ENCODE measurements around the gene PLSCR5. TPM values are rescaled to one million over a fixed set of nuclear protein-coding genes. Genes with fewer than 3 reads are reported as not detected.
A peak's percentile ranks its signal among the peaks of the same experiment; 100 is the strongest.

Gene PLSCR5
- total RNA-seq, 1 experiment from 2014 or later, result not detected

- peak; percentile 71 for ATAC-seq
- no peak for DNase-seq (ENCODE audit: low read depth, low spot score)
- Histone ChIP-seq H3K9me3 (ENCODE audit: control insufficient read depth, insufficient read depth, low read depth, low read length) (no peaks in the 10 kb centered on the region), H3K36me3 (ENCODE audit: control insufficient read depth, insufficient read depth, low read length) (no peaks in the 10 kb centered on the region), H3K27ac (ENCODE audit: low read length) (no peak overlapping the region; the same call in 1 of the 2 replicates), H3K4me3 (ENCODE audit: low read depth in 2 of 2, low read length in 2 of 2) (no peak overlapping the region), H3K27me3 (ENCODE audit: control insufficient read depth, insufficient read depth, low read length) (no peaks in the 10 kb centered on the region; the same call in 1 of the 2 replicates), H3K4me1 (ENCODE audit: control insufficient read depth, insufficient read depth, low read length) (no peaks in the 10 kb centered on the region)
- in situ Hi-C loops (cut with HindIII; ENCODE audit: low pct_unique_long_range_greater_than_20kb, low sequenced_read_pairs) (no loop called here), intact Hi-C loops (cut with micrococcal nuclease; ENCODE audit: unreplicated experiment) (no loop called here)
- no TSS peak for BruUV-seq (replicated peaks)
- POLR2A ChIA-PET, result interaction anchor here (0.7 kb wide), 1 partner anchor 463 kb away, joined by 22 read pairs; no protein-coding TSS in a partner anchor
- CTCF ChIA-PET, result interaction anchor here (0.7 kb wide), 2 partner anchors 27 to 211 kb away, joined by 3 to 8 read pairs; no protein-coding TSS in a partner anchor
- TF ChIP-seq, protein P1, sequence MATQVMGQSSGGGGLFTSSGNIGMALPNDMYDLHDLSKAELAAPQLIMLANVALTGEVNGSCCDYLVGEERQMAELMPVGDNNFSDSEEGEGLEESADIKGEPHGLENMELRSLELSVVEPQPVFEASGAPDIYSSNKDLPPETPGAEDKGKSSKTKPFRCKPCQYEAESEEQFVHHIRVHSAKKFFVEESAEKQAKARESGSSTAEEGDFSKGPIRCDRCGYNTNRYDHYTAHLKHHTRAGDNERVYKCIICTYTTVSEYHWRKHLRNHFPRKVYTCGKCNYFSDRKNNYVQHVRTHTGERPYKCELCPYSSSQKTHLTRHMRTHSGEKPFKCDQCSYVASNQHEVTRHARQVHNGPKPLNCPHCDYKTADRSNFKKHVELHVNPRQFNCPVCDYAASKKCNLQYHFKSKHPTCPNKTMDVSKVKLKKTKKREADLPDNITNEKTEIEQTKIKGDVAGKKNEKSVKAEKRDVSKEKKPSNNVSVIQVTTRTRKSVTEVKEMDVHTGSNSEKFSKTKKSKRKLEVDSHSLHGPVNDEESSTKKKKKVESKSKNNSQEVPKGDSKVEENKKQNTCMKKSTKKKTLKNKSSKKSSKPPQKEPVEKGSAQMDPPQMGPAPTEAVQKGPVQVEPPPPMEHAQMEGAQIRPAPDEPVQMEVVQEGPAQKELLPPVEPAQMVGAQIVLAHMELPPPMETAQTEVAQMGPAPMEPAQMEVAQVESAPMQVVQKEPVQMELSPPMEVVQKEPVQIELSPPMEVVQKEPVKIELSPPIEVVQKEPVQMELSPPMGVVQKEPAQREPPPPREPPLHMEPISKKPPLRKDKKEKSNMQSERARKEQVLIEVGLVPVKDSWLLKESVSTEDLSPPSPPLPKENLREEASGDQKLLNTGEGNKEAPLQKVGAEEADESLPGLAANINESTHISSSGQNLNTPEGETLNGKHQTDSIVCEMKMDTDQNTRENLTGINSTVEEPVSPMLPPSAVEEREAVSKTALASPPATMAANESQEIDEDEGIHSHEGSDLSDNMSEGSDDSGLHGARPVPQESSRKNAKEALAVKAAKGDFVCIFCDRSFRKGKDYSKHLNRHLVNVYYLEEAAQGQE (IDR thresholded peaks at IDR 0.05; ENCODE audit: insufficient read depth in 1 of 2, low read depth in 2 of 2, low read length in 1 of 2), result no peak
- TF ChIP-seq, protein P2, sequence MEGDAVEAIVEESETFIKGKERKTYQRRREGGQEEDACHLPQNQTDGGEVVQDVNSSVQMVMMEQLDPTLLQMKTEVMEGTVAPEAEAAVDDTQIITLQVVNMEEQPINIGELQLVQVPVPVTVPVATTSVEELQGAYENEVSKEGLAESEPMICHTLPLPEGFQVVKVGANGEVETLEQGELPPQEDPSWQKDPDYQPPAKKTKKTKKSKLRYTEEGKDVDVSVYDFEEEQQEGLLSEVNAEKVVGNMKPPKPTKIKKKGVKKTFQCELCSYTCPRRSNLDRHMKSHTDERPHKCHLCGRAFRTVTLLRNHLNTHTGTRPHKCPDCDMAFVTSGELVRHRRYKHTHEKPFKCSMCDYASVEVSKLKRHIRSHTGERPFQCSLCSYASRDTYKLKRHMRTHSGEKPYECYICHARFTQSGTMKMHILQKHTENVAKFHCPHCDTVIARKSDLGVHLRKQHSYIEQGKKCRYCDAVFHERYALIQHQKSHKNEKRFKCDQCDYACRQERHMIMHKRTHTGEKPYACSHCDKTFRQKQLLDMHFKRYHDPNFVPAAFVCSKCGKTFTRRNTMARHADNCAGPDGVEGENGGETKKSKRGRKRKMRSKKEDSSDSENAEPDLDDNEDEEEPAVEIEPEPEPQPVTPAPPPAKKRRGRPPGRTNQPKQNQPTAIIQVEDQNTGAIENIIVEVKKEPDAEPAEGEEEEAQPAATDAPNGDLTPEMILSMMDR (IDR thresholded peaks at IDR 0.05), result no peak
- TF ChIP-seq POLR2AphosphoS5 (IDR thresholded peaks at IDR 0.05; ENCODE audit: low read depth, low read length) (no peak), TCF7L2 (IDR thresholded peaks at IDR 0.05; ENCODE audit: low read depth, low read length) (no peak), SIN3A (IDR thresholded peaks at IDR 0.05; ENCODE audit: borderline replicate concordance, insufficient read depth, low read depth, low read length) (no peak)
Observed at GRCh38 chr3:146550743-146551510, 54.2 kb downstream of the PLSCR5 start.

DNA sequence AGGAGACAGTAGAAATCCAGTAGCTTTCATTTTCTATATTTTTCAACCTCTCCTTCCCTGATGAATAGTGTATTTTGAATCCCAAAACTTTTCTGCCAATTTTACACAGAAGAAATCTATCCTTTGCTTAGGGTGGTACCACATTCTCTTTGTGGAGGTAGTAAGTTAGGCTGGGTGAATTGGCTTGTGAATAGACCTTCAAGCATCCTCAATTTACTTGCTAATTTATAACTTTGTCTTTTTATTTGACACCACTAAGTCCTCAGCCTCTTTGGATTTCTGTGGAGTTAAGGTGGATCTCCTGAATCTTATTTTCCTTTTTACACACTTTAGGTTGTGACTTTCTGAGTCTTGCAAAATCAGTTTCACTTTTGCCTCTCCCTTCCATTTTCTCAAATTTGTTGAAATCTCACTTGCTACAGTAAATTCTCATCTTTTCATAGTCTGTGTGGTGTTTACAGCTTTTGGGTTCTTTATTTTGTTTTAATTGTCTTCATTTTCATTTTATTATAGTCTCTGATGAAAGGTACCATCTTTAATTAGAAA is 55.0 kb downstream of the PLSCR5 start:
- BruUV-seq (replicated peaks), result no TSS peak
- CTCF ChIA-PET, result interaction anchor here (0.7 kb wide), 1 partner anchor 119 kb away, joined by 4 read pairs; no protein-coding TSS in a partner anchor
- Histone ChIP-seq H3K4me3 (ENCODE audit: low read depth in 2 of 2, low read length in 2 of 2) (no peak overlapping the region), H3K4me1 (ENCODE audit: control insufficient read depth, insufficient read depth, low read length) (peaks cover 2% of the 10 kb centered on the region; the same call in 1 of the 2 replicates), H3K9me3 (ENCODE audit: control insufficient read depth, insufficient read depth, low read depth, low read length) (no peaks in the 10 kb centered on the region), H3K36me3 (ENCODE audit: control insufficient read depth, insufficient read depth, low read length) (no peaks in the 10 kb centered on the region), H3K27me3 (ENCODE audit: control insufficient read depth, insufficient read depth, low read length) (no peaks in the 10 kb centered on the region; the same call in 1 of the 2 replicates), H3K27ac (ENCODE audit: low read length) (peak overlapping the region; percentile 3; the same call in 1 of the 2 replicates)
- DNase-seq (ENCODE audit: low read depth, low spot score) (no peak), ATAC-seq (no peak)
- intact Hi-C loops (cut with micrococcal nuclease; ENCODE audit: unreplicated experiment) (no loop called here), in situ Hi-C loops (cut with HindIII; ENCODE audit: low pct_unique_long_range_greater_than_20kb, low sequenced_read_pairs) (no loop called here)
- POLR2A ChIA-PET, result no interaction called here
- TF ChIP-seq, protein P1 (IDR thresholded peaks at IDR 0.05; ENCODE audit: insufficient read depth in 1 of 2, low read depth in 2 of 2, low read length in 1 of 2), result no peak
- TF ChIP-seq TCF7L2 (IDR thresholded peaks at IDR 0.05; ENCODE audit: low read depth, low read length), result no peak
- no peak for TF ChIP-seq POLR2AphosphoS5 (IDR thresholded peaks at IDR 0.05; ENCODE audit: low read depth, low read length)
- no peak for TF ChIP-seq SIN3A (IDR thresholded peaks at IDR 0.05; ENCODE audit: borderline replicate concordance, insufficient read depth, low read depth, low read length)
- TF ChIP-seq, protein P2 (IDR thresholded peaks at IDR 0.05), result no peak

All from Panc1 (cell line).